HG03280 (cell line): ENCODE results near the gene BAMBI.

Source experiments
- ATAC-seq: cut with Tn5 transposase; IDR thresholded peaks from one replicate; pipeline ENCODE4 v1.9.1; 2021; ENCODE audit warnings: mild to moderate bottlenecking, moderate library complexity; ENCODE audit not compliant: unreplicated experiment

BAMBI gene

DNA sequence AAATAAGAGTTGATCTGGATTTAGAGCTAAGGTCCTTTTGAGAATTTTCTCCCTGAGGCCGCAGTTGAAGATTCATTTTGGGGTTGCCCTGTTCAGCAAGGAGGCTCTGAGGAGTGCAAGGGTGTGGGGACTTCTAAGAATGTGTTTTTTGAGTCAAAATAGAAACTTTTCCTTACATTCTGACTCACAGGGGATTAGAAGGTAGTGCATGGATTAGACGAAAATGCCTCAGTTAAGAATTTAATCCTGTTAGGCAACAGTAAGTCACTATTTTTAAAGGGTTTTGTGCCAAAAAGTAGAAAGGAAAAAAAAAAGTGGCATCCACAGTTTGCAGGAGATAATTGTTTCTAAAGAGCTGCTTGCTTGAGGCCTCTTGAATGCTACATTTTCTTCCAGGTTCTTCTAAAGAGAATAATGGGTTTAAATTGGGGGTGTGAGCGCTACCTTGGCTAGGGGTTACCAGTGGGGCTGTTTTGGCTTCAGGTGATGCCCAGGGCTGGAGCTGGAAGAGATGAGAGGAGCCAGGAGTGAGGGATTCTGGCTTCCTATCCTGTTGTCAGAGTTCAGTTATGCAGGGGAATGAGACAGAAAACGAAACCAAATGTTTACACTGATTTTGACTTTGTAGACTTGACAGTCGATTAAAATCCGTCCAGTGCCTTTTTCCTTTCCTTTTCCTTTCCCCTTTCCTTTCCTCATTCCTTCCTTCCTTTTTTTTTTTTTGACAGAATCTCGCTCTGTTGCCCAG, 52.9 kb downstream of the BAMBI start:
- ATAC-seq, result no peak

DNA sequence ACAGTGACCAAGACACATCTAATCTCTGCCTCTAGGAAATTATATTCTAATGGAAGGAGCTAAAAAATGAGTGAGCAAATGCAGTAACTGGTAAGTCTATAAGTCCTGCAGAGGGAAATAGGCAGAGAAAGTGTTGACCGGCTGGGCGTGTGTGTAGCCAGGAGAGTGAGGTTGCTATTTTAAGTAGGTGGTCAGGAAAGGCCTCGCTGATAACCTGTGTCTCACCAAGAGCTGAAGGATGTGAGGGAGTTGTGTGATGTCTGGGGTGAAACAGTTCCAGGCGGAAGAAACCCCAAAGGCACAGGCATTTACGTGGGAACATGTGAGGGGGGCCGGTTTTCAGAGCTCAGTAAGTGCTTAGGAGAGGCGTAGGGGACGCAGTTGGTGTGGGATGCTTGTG, 54.8 kb downstream of the BAMBI start:
- no peak for ATAC-seq
